SK-N-MC (cell line): Measurements from ENCODE around the gene C1QL1.

ENCODE experiments used
- DNase-seq: peaks from one replicate; pipeline ENCODE4 v3.0.0-alpha.2; 2011; ENCODE audit warnings: low read depth, low spot score
- H3K27ac ChIP-seq: fragments of 200-600 bp; sonication (generic); 2 replicates; pipeline ENCODE4 v1.5.1; 2016; ENCODE audit warnings: mixed run types
- H3K36me3 ChIP-seq: fragments of 200-600 bp; sonication (generic); 2 replicates; pipeline ENCODE4 v1.6.1; 2017; ENCODE audit warnings: antibody characterized with exemption, low read length, mixed read lengths; ENCODE audit not compliant: insufficient read depth
- H3K4me3 ChIP-seq: fragments of 200-600 bp; sonication (generic); 2 replicates; pipeline ENCODE4 v1.5.1; 2016
- H3K9ac ChIP-seq: fragments of 200-600 bp; sonication (generic); 2 replicates; pipeline ENCODE4 v1.8.0; 2017; ENCODE audit warnings: mixed run types, mixed read lengths; ENCODE audit not compliant: insufficient read length
- H3K9me3 ChIP-seq: fragments of 200-600 bp; sonication (generic); 2 replicates; pipeline ENCODE4 v1.6.1; 2017; ENCODE audit warnings: low read depth, mild to moderate bottlenecking, antibody characterized with exemption, low read length, moderate library complexity, mixed read lengths
- EZH2 ChIP-seq: fragments of 200-600 bp; sonication (generic); IDR thresholded peaks from one replicate; pipeline ENCODE4 v1.6.1; 2017; ENCODE audit warnings: antibody characterized with exemption
- FOXP2 ChIP-seq: optimal IDR thresholded peaks from 2 replicates; pipeline ENCODE3; 2011; ENCODE audit warnings: mild to moderate bottlenecking, moderate library complexity; ENCODE audit not compliant: insufficient read depth; ENCODE audit errors: extremely low read length, control extremely low read depth
- POLR2AphosphoS5 ChIP-seq: IDR thresholded peaks from 2 replicates; pipeline ENCODE4 v1.6.1; 2012; ENCODE audit warnings: mild to moderate bottlenecking, low read depth, low read length, borderline replicate concordance

C1QL1 gene

GRCh38 chr17:44967907-44968224 lies 237 bp downstream of the C1QL1 start:
- Histone ChIP-seq H3K4me3 (peak overlapping the region; percentile 66), H3K9ac (no peak overlapping the region), H3K27ac (no peak overlapping the region), H3K36me3 (no peaks in the 10 kb centered on the region), H3K9me3 (no peaks in the 10 kb centered on the region)
- TF ChIP-seq POLR2AphosphoS5 (no peak), EZH2 (no peak), FOXP2 (no peak)
- no peak for DNase-seq

- Histone ChIP-seq H3K27ac (no peak overlapping the region), H3K36me3 (no peaks in the 10 kb centered on the region), H3K4me3 (peak overlapping the region; percentile 66), H3K9me3 (no peaks in the 10 kb centered on the region), H3K9ac (no peak overlapping the region)
- no peak for TF ChIP-seq EZH2
- no peak for TF ChIP-seq FOXP2
- TF ChIP-seq POLR2AphosphoS5 = no peak
- no peak for DNase-seq
These were observed 837 bp downstream of the C1QL1 start for GRCh38 chr17:44967026-44967906.

- TF ChIP-seq POLR2AphosphoS5 (no peak), FOXP2 (no peak), EZH2 (no peak)
- Histone ChIP-seq H3K27ac (no peak overlapping the region), H3K9me3 (no peaks in the 10 kb centered on the region), H3K9ac (no peak overlapping the region), H3K36me3 (no peaks in the 10 kb centered on the region), H3K4me3 (no peak overlapping the region)
- no peak for DNase-seq
These were observed 1.6 kb downstream of the C1QL1 start for GRCh38 chr17:44966348-44967025.

- no peak for TF ChIP-seq POLR2AphosphoS5
- no peak for TF ChIP-seq FOXP2
- TF ChIP-seq EZH2 = no peak
- DNase-seq = no peak
- Histone ChIP-seq H3K4me3 (no peak overlapping the region), H3K9me3 (no peaks in the 10 kb centered on the region), H3K27ac (no peak overlapping the region), H3K9ac (no peak overlapping the region), H3K36me3 (no peaks in the 10 kb centered on the region)
These were observed 2.4 kb downstream of the C1QL1 start for GRCh38 chr17:44965481-44966234.

- TF ChIP-seq EZH2 = no peak
- TF ChIP-seq FOXP2 = no peak
- TF ChIP-seq POLR2AphosphoS5 = no peak
- no peak for DNase-seq
- Histone ChIP-seq H3K9ac (no peak overlapping the region), H3K27ac (no peak overlapping the region), H3K4me3 (no peak overlapping the region), H3K36me3 (no peaks in the 10 kb centered on the region), H3K9me3 (no peaks in the 10 kb centered on the region)
These were observed 6.2 kb downstream of the C1QL1 start for GRCh38 chr17:44961921-44962350.

- Histone ChIP-seq H3K4me3 (no peak overlapping the region), H3K9me3 (no peaks in the 10 kb centered on the region), H3K36me3 (no peaks in the 10 kb centered on the region), H3K9ac (no peak overlapping the region), H3K27ac (no peak overlapping the region)
- no peak for DNase-seq
- TF ChIP-seq EZH2 (no peak), POLR2AphosphoS5 (no peak), FOXP2 (no peak)
These were observed 7.4 kb downstream of the C1QL1 start for GRCh38 chr17:44960691-44961090.

GRCh38 chr17:44959821-44960531 lies 8.1 kb downstream of the C1QL1 start:
- no peak overlapping the region for H3K27ac ChIP-seq
- H3K9me3 ChIP-seq = no peaks in the 10 kb centered on the region
- H3K9ac ChIP-seq = no peak overlapping the region
- H3K4me3 ChIP-seq = no peak overlapping the region
- H3K36me3 ChIP-seq = no peaks in the 10 kb centered on the region
- TF ChIP-seq POLR2AphosphoS5 (no peak), EZH2 (no peak), FOXP2 (no peak)
- no peak for DNase-seq
